ENCODE measurements around the gene GINS2. TPM values are rescaled to one million over a fixed set of nuclear protein-coding genes. Genes with fewer than 3 reads are reported as not detected.
A peak's percentile ranks its signal among the peaks of the same experiment; 100 is the strongest.

The GINS2 gene
- total RNA-seq, 2 experiments from 2014 or later: 74.3 to 142 TPM

GRCh38 chr16:85734311-85735017 is 45.7 kb upstream of the GINS2 start:
- Histone ChIP-seq H2AFZ (ENCODE audit: low read length) (peak overlapping the region; percentile 85; the same call in 1 of the 2 replicates), H3K9me2 (ENCODE audit: insufficient read depth, low read length) (no peaks in the 10 kb centered on the region), H3K27ac (ENCODE audit: low read depth, low read length, poor library complexity, severe bottlenecking) (peak overlapping the region; percentile 60), H3K4me1 (ENCODE audit: insufficient read depth, low read length, poor library complexity, severe bottlenecking) (peaks cover 31% of the 10 kb centered on the region), H3K9me3 (ENCODE audit: low read length) (no peaks in the 10 kb centered on the region), H3K79me2 (ENCODE audit: insufficient read depth, low read depth, low read length) (no peaks in the 10 kb centered on the region), H4K20me1 (ENCODE audit: insufficient read depth, low read length) (no peaks in the 10 kb centered on the region), H3K36me3 (ENCODE audit: insufficient read depth, low read length) (no peaks in the 10 kb centered on the region), H3K4me2 (ENCODE audit: low read length) (peak overlapping the region; percentile 59), H3K4me3 (ENCODE audit: low read depth, low read length, poor library complexity, severe bottlenecking) (peak overlapping the region; percentile 20)
- ChIA-PET POLR2A (interaction anchor here (0.6 kb wide), 1 partner anchor 19 kb away, joined by 8 read pairs; no protein-coding TSS in a partner anchor), CTCF (ENCODE audit: unreplicated experiment) (interaction anchor here (0.7 kb wide), 1 partner anchor 165 kb away, joined by 3 read pairs; the partner anchor contains the start of gene IRF8)
- TF ChIP-seq EZH2phosphoT487 (IDR thresholded peaks at IDR 0.05; ENCODE audit: borderline replicate concordance, low read depth, low read length): no peak
- TF ChIP-seq, protein P1, sequence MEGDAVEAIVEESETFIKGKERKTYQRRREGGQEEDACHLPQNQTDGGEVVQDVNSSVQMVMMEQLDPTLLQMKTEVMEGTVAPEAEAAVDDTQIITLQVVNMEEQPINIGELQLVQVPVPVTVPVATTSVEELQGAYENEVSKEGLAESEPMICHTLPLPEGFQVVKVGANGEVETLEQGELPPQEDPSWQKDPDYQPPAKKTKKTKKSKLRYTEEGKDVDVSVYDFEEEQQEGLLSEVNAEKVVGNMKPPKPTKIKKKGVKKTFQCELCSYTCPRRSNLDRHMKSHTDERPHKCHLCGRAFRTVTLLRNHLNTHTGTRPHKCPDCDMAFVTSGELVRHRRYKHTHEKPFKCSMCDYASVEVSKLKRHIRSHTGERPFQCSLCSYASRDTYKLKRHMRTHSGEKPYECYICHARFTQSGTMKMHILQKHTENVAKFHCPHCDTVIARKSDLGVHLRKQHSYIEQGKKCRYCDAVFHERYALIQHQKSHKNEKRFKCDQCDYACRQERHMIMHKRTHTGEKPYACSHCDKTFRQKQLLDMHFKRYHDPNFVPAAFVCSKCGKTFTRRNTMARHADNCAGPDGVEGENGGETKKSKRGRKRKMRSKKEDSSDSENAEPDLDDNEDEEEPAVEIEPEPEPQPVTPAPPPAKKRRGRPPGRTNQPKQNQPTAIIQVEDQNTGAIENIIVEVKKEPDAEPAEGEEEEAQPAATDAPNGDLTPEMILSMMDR (conservative IDR thresholded peaks at IDR 0.05; ENCODE audit: low read length): no peak
- BruUV-seq (replicated peaks): no TSS peak
- intact Hi-C loops (cut with micrococcal nuclease; ENCODE audit: unreplicated experiment): loop anchor here (1.0 kb wide), 1 partner anchor 22 kb away; no protein-coding TSS in a partner anchor
- DNase-seq (ENCODE audit: low spot score): no peak

DNA sequence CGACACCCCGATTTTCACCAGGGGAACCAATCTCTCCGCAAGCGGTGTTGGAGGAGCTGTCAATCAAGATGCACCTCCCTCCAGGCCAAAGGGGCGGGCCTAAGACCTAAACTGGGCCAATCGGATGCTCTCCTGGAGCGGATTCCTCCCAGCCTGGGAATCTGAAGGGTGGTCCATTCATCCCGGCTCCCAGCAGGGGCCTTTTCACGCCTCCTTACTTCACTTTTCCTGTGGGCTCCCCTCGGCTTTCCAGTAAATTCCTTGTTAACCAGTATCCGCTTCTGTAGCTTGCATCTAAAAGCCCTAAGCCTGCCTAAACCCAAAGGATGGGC is 45.1 kb upstream of the GINS2 start:
- peaks cover 31% of the 10 kb centered on the region for H3K4me1 ChIP-seq (ENCODE audit: insufficient read depth, low read length, poor library complexity, severe bottlenecking)
- no peak overlapping the region for H3K27ac ChIP-seq (ENCODE audit: low read depth, low read length, poor library complexity, severe bottlenecking)
- no peaks in the 10 kb centered on the region for H3K79me2 ChIP-seq (ENCODE audit: insufficient read depth, low read depth, low read length)
- no peaks in the 10 kb centered on the region for H3K9me3 ChIP-seq (ENCODE audit: low read length)
- intact Hi-C loops (cut with micrococcal nuclease; ENCODE audit: unreplicated experiment): no loop called here
- no peaks in the 10 kb centered on the region for H4K20me1 ChIP-seq (ENCODE audit: insufficient read depth, low read length)
- no peaks in the 10 kb centered on the region for H3K9me2 ChIP-seq (ENCODE audit: insufficient read depth, low read length)
- H2AFZ ChIP-seq (ENCODE audit: low read length): no peak overlapping the region
- no peak overlapping the region for H3K4me3 ChIP-seq (ENCODE audit: low read depth, low read length, poor library complexity, severe bottlenecking)
- H3K4me2 ChIP-seq (ENCODE audit: low read length): no peak overlapping the region
- ChIA-PET CTCF (ENCODE audit: unreplicated experiment) (no interaction called here), POLR2A (interaction anchor here (0.6 kb wide), 1 partner anchor 18 kb away, joined by 8 read pairs; no protein-coding TSS in a partner anchor)
- no peak for DNase-seq (ENCODE audit: low spot score)
- no TSS peak for BruUV-seq (replicated peaks)
- TF ChIP-seq, protein P1 (conservative IDR thresholded peaks at IDR 0.05; ENCODE audit: low read length): no peak
- TF ChIP-seq EZH2phosphoT487 (IDR thresholded peaks at IDR 0.05; ENCODE audit: borderline replicate concordance, low read depth, low read length): no peak
- no peaks in the 10 kb centered on the region for H3K36me3 ChIP-seq (ENCODE audit: insufficient read depth, low read length)

Data from OCI-LY7 (cell line).